ENCODE data around the gene VEGFB. TPM values are rescaled to one million over a fixed set of nuclear protein-coding genes. Genes with fewer than 3 reads are reported as not detected.

The VEGFB gene
- total and polyA plus RNA-seq, 2 of the 8 experiments (the other 6 are each of a cell fraction or from before 2014, with no cell fraction given) = 9.3 to 49.6 TPM

DNA sequence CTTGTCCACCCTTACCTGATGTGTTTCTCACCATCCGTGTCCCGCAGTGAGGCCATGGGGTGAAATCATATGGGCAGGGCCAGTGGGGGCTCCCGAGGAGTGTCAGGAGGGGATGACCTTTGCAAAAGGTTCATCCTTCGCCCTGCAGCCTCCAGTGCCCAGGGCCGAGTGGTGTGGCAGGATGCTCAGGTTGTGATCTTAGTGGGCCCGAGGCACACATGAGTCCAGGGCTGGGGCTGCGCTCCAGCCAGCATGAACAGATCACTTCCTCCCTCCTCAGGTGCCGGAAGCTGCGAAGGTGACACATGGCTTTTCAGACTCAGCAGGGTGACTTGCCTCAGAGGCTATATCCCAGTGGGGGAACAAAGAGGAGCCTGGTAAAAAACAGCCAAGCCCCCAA lies 3.7 kb downstream of the VEGFB start:
- WGBS, 2 experiments (ENCODE audit: extremely low coverage in 1 of 2, insufficient coverage in 1 of 2, insufficient read length in 1 of 2, insufficient replicate concordance in 2 of 2, low coverage in 1 of 2, low lambda C conversion rate in 2 of 2, missing lambda C conversion rate in 1 of 2) = 97% methylated on average over 9 of the region's 9 CpGs; no CpG with 5 or more reads in 1 of the 2 experiments

More for the DNA sequence above, 3.7 kb downstream of the VEGFB start:
- H3K9me3 ChIP-seq (ENCODE audit: insufficient read depth in 2 of 2, low read depth in 1 of 2, low read length in 1 of 2) = no peaks in the 10 kb centered on the region
- peaks cover 0 to 5% of the 10 kb centered on the region in 2 experiments; a peak in 1 of 4 replicates for H3K79me2 ChIP-seq (ENCODE audit: control insufficient read depth in 1 of 2, insufficient read depth in 2 of 2, low read length in 2 of 2)
- H2BK5ac ChIP-seq (ENCODE audit: low read depth, low read length) = no peak overlapping the region
- CTCF ChIA-PET (ENCODE audit: partially characterized antibody) = interaction anchor here (0.6 to 8.6 kb wide), 9 partner anchors 9 to 1495 kb away, joined by 3 to 51 read pairs (median 6); partner anchors contain the start of genes FERMT3, PLCB3 and PPP1R14B
- peaks cover 18% of the 10 kb centered on the region for H3K23me2 ChIP-seq (ENCODE audit: low read depth, low read length)
- no peak for TF ChIP-seq GTF2F1 (IDR thresholded peaks at IDR 0.05; ENCODE audit: borderline replicate concordance, low read depth, low read length)
- no peak for TF ChIP-seq POU5F1 (IDR thresholded peaks at IDR 0.05; ENCODE audit: low read depth, low read length)
- TF ChIP-seq JUND (IDR thresholded peaks at IDR 0.05; ENCODE audit: low read length) = no peak
- no peak for TF ChIP-seq SP2 (IDR thresholded peaks at IDR 0.05; ENCODE audit: low read length)
- no peak for TF ChIP-seq NRF1 (IDR thresholded peaks at IDR 0.05; ENCODE audit: low read depth, low read length)
- TF ChIP-seq, protein P1, sequence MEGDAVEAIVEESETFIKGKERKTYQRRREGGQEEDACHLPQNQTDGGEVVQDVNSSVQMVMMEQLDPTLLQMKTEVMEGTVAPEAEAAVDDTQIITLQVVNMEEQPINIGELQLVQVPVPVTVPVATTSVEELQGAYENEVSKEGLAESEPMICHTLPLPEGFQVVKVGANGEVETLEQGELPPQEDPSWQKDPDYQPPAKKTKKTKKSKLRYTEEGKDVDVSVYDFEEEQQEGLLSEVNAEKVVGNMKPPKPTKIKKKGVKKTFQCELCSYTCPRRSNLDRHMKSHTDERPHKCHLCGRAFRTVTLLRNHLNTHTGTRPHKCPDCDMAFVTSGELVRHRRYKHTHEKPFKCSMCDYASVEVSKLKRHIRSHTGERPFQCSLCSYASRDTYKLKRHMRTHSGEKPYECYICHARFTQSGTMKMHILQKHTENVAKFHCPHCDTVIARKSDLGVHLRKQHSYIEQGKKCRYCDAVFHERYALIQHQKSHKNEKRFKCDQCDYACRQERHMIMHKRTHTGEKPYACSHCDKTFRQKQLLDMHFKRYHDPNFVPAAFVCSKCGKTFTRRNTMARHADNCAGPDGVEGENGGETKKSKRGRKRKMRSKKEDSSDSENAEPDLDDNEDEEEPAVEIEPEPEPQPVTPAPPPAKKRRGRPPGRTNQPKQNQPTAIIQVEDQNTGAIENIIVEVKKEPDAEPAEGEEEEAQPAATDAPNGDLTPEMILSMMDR (IDR thresholded peaks at IDR 0.05; ENCODE audit: control extremely low read depth in 1 of 3, insufficient read depth in 1 of 3, low read depth in 1 of 3, low read length in 3 of 3) = no peak
- TF ChIP-seq HDAC2 (IDR thresholded peaks at IDR 0.05; ENCODE audit: borderline replicate concordance in 1 of 2, low read depth in 2 of 2, low read length in 2 of 2) = no peak
- TF ChIP-seq, protein P2, sequence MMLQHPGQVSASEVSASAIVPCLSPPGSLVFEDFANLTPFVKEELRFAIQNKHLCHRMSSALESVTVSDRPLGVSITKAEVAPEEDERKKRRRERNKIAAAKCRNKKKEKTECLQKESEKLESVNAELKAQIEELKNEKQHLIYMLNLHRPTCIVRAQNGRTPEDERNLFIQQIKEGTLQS (IDR thresholded peaks at IDR 0.05; ENCODE audit: insufficient read depth, low read depth, low read length) = no peak
- TF ChIP-seq TAF1 (IDR thresholded peaks at IDR 0.05; ENCODE audit: low read depth, low read length) = no peak
- FAIRE-seq = no peak
- H3K56ac ChIP-seq (replicated peaks; ENCODE audit: insufficient read length, low read depth, low read length) = no peak overlapping the region
- no peak overlapping the region for H2BK120ac ChIP-seq (replicated peaks; ENCODE audit: low read depth, low read length)
- no peak overlapping the region for H4K91ac ChIP-seq (replicated peaks; ENCODE audit: insufficient read length, low read length)
- no peak overlapping the region for H3K4me3 ChIP-seq (ENCODE audit: extremely low read depth in 1 of 4, insufficient read depth in 2 of 4, low read depth in 3 of 4, low read length in 4 of 4)
- H3K4me1 ChIP-seq (replicated peaks in 1 of 4; ENCODE audit: control insufficient read depth in 3 of 4, insufficient read depth in 4 of 4, low read length in 3 of 4) = peaks cover 0 to 17% (median 7%) of the 10 kb centered on the region in 4 experiments; a peak in 6 of 7 replicates
- peaks cover 0 to 5% (median 1%) of the 10 kb centered on the region in 4 experiments; a peak in 1 of 8 replicates for H3K36me3 ChIP-seq (ENCODE audit: control insufficient read depth in 2 of 4, insufficient read depth in 4 of 4, low read length in 3 of 4)
- no peak overlapping the region for H3K18ac ChIP-seq (ENCODE audit: extremely low read depth, low read length)
- no peak overlapping the region for H2BK15ac ChIP-seq (ENCODE audit: low read length)
- POLR2A ChIA-PET (ENCODE audit: partially characterized antibody) = interaction anchor here (1.0 to 11.9 kb wide), 9 partner anchors 9 to 79 kb away, joined by 3 to 190 read pairs (median 4); partner anchors contain the start of genes FKBP2, NUDT22, PLCB3 and PPP1R14B
- H2AK5ac ChIP-seq (ENCODE audit: low read depth, low read length) = no peak overlapping the region
- H2AFZ ChIP-seq (ENCODE audit: low read length) = no peak overlapping the region
- H3K4ac ChIP-seq (replicated peaks; ENCODE audit: insufficient read length, low read depth, low read length) = no peak overlapping the region
- no peak overlapping the region for H2BK20ac ChIP-seq (ENCODE audit: low read length)
- H4K8ac ChIP-seq (ENCODE audit: extremely low read depth, insufficient read depth, low read length) = no peak overlapping the region
- no peak overlapping the region for H3K4me2 ChIP-seq (ENCODE audit: insufficient read depth in 1 of 2, low read depth in 2 of 2, low read length in 2 of 2)
- peaks cover 0 to 3% (median 0%) of the 10 kb centered on the region in 4 experiments; a peak in 3 of 7 replicates for H3K27me3 ChIP-seq (replicated peaks in 1 of 4; ENCODE audit: control insufficient read depth in 3 of 4, extremely low read depth in 1 of 4, insufficient read depth in 3 of 4, low read length in 3 of 4)
- no peak overlapping the region for H3K27ac ChIP-seq (ENCODE audit: low read depth, low read length)
- no peak overlapping the region for H4K5ac ChIP-seq (ENCODE audit: insufficient read length, low read depth, low read length)
- H4K20me1 ChIP-seq (replicated peaks in 1 of 2; ENCODE audit: control insufficient read depth in 1 of 2, insufficient read depth in 2 of 2, low read length in 2 of 2) = peaks cover 0 to 8% of the 10 kb centered on the region in 2 experiments
- H3K9ac ChIP-seq (replicated peaks in 1 of 4; ENCODE audit: extremely low read depth in 1 of 4, low read depth in 3 of 4, low read length in 3 of 4) = no peak overlapping the region
- no peak overlapping the region for H3K14ac ChIP-seq (ENCODE audit: insufficient read length)
- no peaks in the 10 kb centered on the region for H3K79me1 ChIP-seq (ENCODE audit: low read depth, low read length)
- no peak for DNase-seq (ENCODE audit: low read depth in 1 of 2, low spot score in 2 of 2)
- no peak overlapping the region for H2BK12ac ChIP-seq (ENCODE audit: low read depth, low read length)
- H3K23ac ChIP-seq (ENCODE audit: insufficient read length) = no peak overlapping the region

All from H1 (cell line).